Transverse colon (tissue), 4 donors: ENCODE results near the gene PRF1.

Source experiments
- CTCF ChIP-seq, 5 experiments: fragments of 200-600 bp in 3 of 5; fragments of 450-650 bp in 2 of 5; sonication (generic) in 3 of 5; IDR thresholded peaks; 1 replicate in 2 of 5; 2 replicates in 3 of 5; pipeline ENCODE4 v1.5.1; 2016 to 2017; ENCODE audit warnings: antibody characterized with exemption in 5 of 5, inconsistent platforms in 3 of 5, mild to moderate bottlenecking in 2 of 5, moderate library complexity in 1 of 5
- EP300 ChIP-seq: sonication (generic); formaldehyde crosslinking; IDR thresholded peaks from one replicate; pipeline ENCODE4 v1.6.1; 2017; ENCODE audit warnings: antibody characterized with exemption, low read depth
- POLR2A ChIP-seq: fragments of 450-650 bp; IDR thresholded peaks from one replicate; pipeline ENCODE4 v1.6.1; 2016; ENCODE audit warnings: antibody characterized with exemption, mild to moderate bottlenecking, moderate library complexity
- POLR2AphosphoS5 ChIP-seq, 3 donors: sonication (generic); formaldehyde crosslinking; IDR thresholded peaks; one replicate each; pipeline ENCODE4 v1.6.1; 2016; ENCODE audit warnings: antibody characterized with exemption in 3 of 3

GRCh38 chr10:70616761-70617160 lies 14.2 kb upstream of the PRF1 start:
- TF ChIP-seq CTCF (IDR thresholded peaks at IDR 0.05) (no peak), POLR2A (no peak), POLR2AphosphoS5 (IDR thresholded peaks at IDR 0.05) (no peak), EP300 (no peak)
